ENCODE results near the gene RNF141.

RNF141 gene

GRCh38 chr11:10495464-10495786 is 45.6 kb downstream of the RNF141 start:
- DNase-seq: no peak

- no peak for DNase-seq
Measured at GRCh38 chr11:10494636-10495463, 46.1 kb downstream of the RNF141 start.

GRCh38 chr11:10493041-10493663 is 47.8 kb downstream of the RNF141 start:
- DNase-seq: no peak

GRCh38 chr11:10492084-10492483 is 48.9 kb downstream of the RNF141 start:
- DNase-seq: no peak

GRCh38 chr11:10490398-10491241 is 50.4 kb downstream of the RNF141 start:
- no peak for DNase-seq

GRCh38 chr11:10490032-10490397 is 51.0 kb downstream of the RNF141 start:
- no peak for DNase-seq

GRCh38 chr11:10488934-10489691 is 51.9 kb downstream of the RNF141 start:
- no peak for DNase-seq

GRCh38 chr11:10488121-10488933 is 52.7 kb downstream of the RNF141 start:
- DNase-seq: no peak

GRCh38 chr11:10487002-10487647 is 53.9 kb downstream of the RNF141 start:
- DNase-seq: no peak

GRCh38 chr11:10486161-10486840 is 54.7 kb downstream of the RNF141 start:
- no peak for DNase-seq

- no peak for DNase-seq
Measured at GRCh38 chr11:10485646-10486045, 55.3 kb downstream of the RNF141 start.

- no peak for DNase-seq
Measured at GRCh38 chr11:10484461-10485180, 56.4 kb downstream of the RNF141 start.

GRCh38 chr11:10483584-10483983 is 57.4 kb downstream of the RNF141 start:
- no peak for DNase-seq

- DNase-seq: no peak
Measured at GRCh38 chr11:10483174-10483573, 57.8 kb downstream of the RNF141 start.

- DNase-seq: no peak
Measured at GRCh38 chr11:10481560-10482349, 59.2 kb downstream of the RNF141 start.

GRCh38 chr11:10480760-10481159 is 60.2 kb downstream of the RNF141 start:
- no peak for DNase-seq

GRCh38 chr11:10480026-10480425 is 61.0 kb downstream of the RNF141 start:
- DNase-seq: no peak

GRCh38 chr11:10478574-10479550 is 62.1 kb downstream of the RNF141 start:
- no peak for DNase-seq

Data from NCI-H1092 treated with DMSO at 0.1 percent for 48 hours (cell line).